IPS-18a (cell line): ENCODE measurements around the gene APLP2.
A peak's percentile ranks its signal among the peaks of the same experiment; 100 is the strongest.

Source experiments
- H3K27ac ChIP-seq: one replicate; pipeline ENCODE4 v1.5.1; 2013; ENCODE audit warnings: low read length
- H3K27me3 ChIP-seq: one replicate; pipeline ENCODE4 v1.6.1; 2013; ENCODE audit warnings: mild to moderate bottlenecking, low read length; ENCODE audit not compliant: control insufficient read depth, insufficient read depth
- H3K36me3 ChIP-seq: one replicate; pipeline ENCODE4 v1.6.1; 2013; ENCODE audit warnings: low read depth, low read length; ENCODE audit not compliant: control insufficient read depth
- H3K4me1 ChIP-seq: one replicate; pipeline ENCODE4 v1.6.1; 2013; ENCODE audit warnings: low read depth, low read length; ENCODE audit not compliant: control insufficient read depth
- H3K4me3 ChIP-seq: one replicate; pipeline ENCODE4 v1.5.1; 2013; ENCODE audit warnings: low read length
- H3K9ac ChIP-seq: one replicate; pipeline ENCODE4 v1.6.1; 2013; ENCODE audit warnings: mild to moderate bottlenecking, low read length, moderate library complexity
- H3K9me3 ChIP-seq: one replicate; pipeline ENCODE4 v1.6.1; 2013; ENCODE audit warnings: low read depth, low read length; ENCODE audit not compliant: control insufficient read depth

Gene APLP2

GRCh38 chr11:130061017-130061416 is 8.7 kb upstream of the APLP2 start:
- H3K27ac ChIP-seq, result no peak overlapping the region
- peaks cover 8% of the 10 kb centered on the region for H3K27me3 ChIP-seq
- no peak overlapping the region for H3K9ac ChIP-seq
- H3K4me1 ChIP-seq, result no peaks in the 10 kb centered on the region
- H3K36me3 ChIP-seq, result no peaks in the 10 kb centered on the region
- H3K4me3 ChIP-seq, result no peak overlapping the region
- H3K9me3 ChIP-seq, result no peaks in the 10 kb centered on the region

- H3K27ac ChIP-seq, result no peak overlapping the region
- peaks cover 8% of the 10 kb centered on the region for H3K27me3 ChIP-seq
Measured at GRCh38 chr11:130062026-130062425, 7.7 kb upstream of the APLP2 start.

GRCh38 chr11:130063451-130063850 is 6.2 kb upstream of the APLP2 start:
- Histone ChIP-seq H3K9ac (no peak overlapping the region), H3K9me3 (no peaks in the 10 kb centered on the region), H3K4me1 (peaks cover 3% of the 10 kb centered on the region), H3K4me3 (no peak overlapping the region), H3K27me3 (peaks cover 21% of the 10 kb centered on the region), H3K27ac (no peak overlapping the region), H3K36me3 (no peaks in the 10 kb centered on the region)

More at GRCh38 chr11:130062026-130062425, 7.7 kb upstream of the APLP2 start:
- no peaks in the 10 kb centered on the region for H3K4me1 ChIP-seq
- H3K4me3 ChIP-seq, result no peak overlapping the region
- H3K36me3 ChIP-seq, result no peaks in the 10 kb centered on the region
- no peak overlapping the region for H3K9ac ChIP-seq
- no peaks in the 10 kb centered on the region for H3K9me3 ChIP-seq

- Histone ChIP-seq H3K4me3 (no peak overlapping the region), H3K36me3 (no peaks in the 10 kb centered on the region), H3K27ac (no peak overlapping the region), H3K27me3 (peaks cover 28% of the 10 kb centered on the region), H3K9ac (no peak overlapping the region), H3K4me1 (peaks cover 5% of the 10 kb centered on the region), H3K9me3 (no peaks in the 10 kb centered on the region)
Measured at GRCh38 chr11:130064596-130064995, 5.1 kb upstream of the APLP2 start.

GRCh38 chr11:130066338-130066737 is 3.4 kb upstream of the APLP2 start:
- peaks cover 9% of the 10 kb centered on the region for H3K4me1 ChIP-seq
- H3K9me3 ChIP-seq, result no peaks in the 10 kb centered on the region
- no peak overlapping the region for H3K4me3 ChIP-seq
- H3K9ac ChIP-seq, result no peak overlapping the region
- H3K27ac ChIP-seq, result no peak overlapping the region
- no peaks in the 10 kb centered on the region for H3K36me3 ChIP-seq
- H3K27me3 ChIP-seq, result peaks cover 32% of the 10 kb centered on the region

GRCh38 chr11:130068546-130068985 is 1.1 kb upstream of the APLP2 start:
- Histone ChIP-seq H3K4me1 (peaks cover 13% of the 10 kb centered on the region), H3K27me3 (peaks cover 42% of the 10 kb centered on the region), H3K9me3 (no peaks in the 10 kb centered on the region), H3K27ac (no peak overlapping the region), H3K36me3 (no peaks in the 10 kb centered on the region), H3K9ac (peak overlapping the region; percentile 63), H3K4me3 (peak overlapping the region; percentile 84)

- peaks cover 13% of the 10 kb centered on the region for H3K4me1 ChIP-seq
- H3K27ac ChIP-seq, result no peak overlapping the region
- H3K36me3 ChIP-seq, result no peaks in the 10 kb centered on the region
- peaks cover 41% of the 10 kb centered on the region for H3K27me3 ChIP-seq
- peak overlapping the region; percentile 84 for H3K4me3 ChIP-seq
- H3K9ac ChIP-seq, result peak overlapping the region; percentile 63
- no peaks in the 10 kb centered on the region for H3K9me3 ChIP-seq
Measured at GRCh38 chr11:130068986-130069658, 572 bp upstream of the APLP2 start.

GRCh38 chr11:130070109-130070845 is 583 bp downstream of the APLP2 start:
- Histone ChIP-seq H3K9ac (peak overlapping the region; percentile 52), H3K4me1 (peaks cover 13% of the 10 kb centered on the region), H3K36me3 (no peaks in the 10 kb centered on the region), H3K9me3 (no peaks in the 10 kb centered on the region), H3K4me3 (peak overlapping the region; percentile 85), H3K27ac (no peak overlapping the region), H3K27me3 (peaks cover 34% of the 10 kb centered on the region)

GRCh38 chr11:130070846-130071200 is 1.1 kb downstream of the APLP2 start:
- Histone ChIP-seq H3K9me3 (no peaks in the 10 kb centered on the region), H3K9ac (peak overlapping the region; percentile 52), H3K27me3 (peaks cover 34% of the 10 kb centered on the region), H3K4me3 (peak overlapping the region; percentile 85), H3K4me1 (peaks cover 13% of the 10 kb centered on the region), H3K36me3 (no peaks in the 10 kb centered on the region), H3K27ac (no peak overlapping the region)

- Histone ChIP-seq H3K9ac (peak overlapping the region; percentile 52), H3K4me3 (peak overlapping the region; percentile 85), H3K36me3 (no peaks in the 10 kb centered on the region), H3K4me1 (peaks cover 13% of the 10 kb centered on the region), H3K27ac (no peak overlapping the region), H3K9me3 (no peaks in the 10 kb centered on the region), H3K27me3 (peaks cover 34% of the 10 kb centered on the region)
Measured at GRCh38 chr11:130071211-130071712, 1.6 kb downstream of the APLP2 start.

GRCh38 chr11:130074736-130075135 is 5.0 kb downstream of the APLP2 start:
- peaks cover 13% of the 10 kb centered on the region for H3K27me3 ChIP-seq
- no peaks in the 10 kb centered on the region for H3K36me3 ChIP-seq
- H3K9ac ChIP-seq, result no peak overlapping the region
- H3K4me1 ChIP-seq, result peaks cover 9% of the 10 kb centered on the region
- no peak overlapping the region for H3K4me3 ChIP-seq
- no peaks in the 10 kb centered on the region for H3K9me3 ChIP-seq
- no peak overlapping the region for H3K27ac ChIP-seq
